Bronchial epithelial cell (primary cell): Measurements from ENCODE around the gene GSG1L. TPM values are rescaled to one million over a fixed set of nuclear protein-coding genes. Genes with fewer than 3 reads are reported as not detected.

Experiments
- DNase-seq: peaks from one replicate; pipeline ENCODE4 v3.0.0-alpha.2; 2010; ENCODE audit warnings: low read depth
- FAIRE-seq: peaks from 2 replicates; lab custom pipeline; 2011; peaks lifted over from hg19 to GRCh38; lab: Jason Lieb, UNC
- H3K27me3 ChIP-seq: 2 replicates; pipeline ENCODE4 v1.5.1; 2011; ENCODE audit warnings: low read length; ENCODE audit not compliant: control insufficient read depth, insufficient read depth
- H3K36me3 ChIP-seq: 2 replicates; pipeline ENCODE4 v1.5.1; 2011; ENCODE audit warnings: low read length; ENCODE audit not compliant: control insufficient read depth, insufficient read depth
- H3K4me3 ChIP-seq: 2 replicates; pipeline ENCODE4 v1.5.1; 2011; ENCODE audit warnings: mild to moderate bottlenecking, low read depth, low read length, control low read depth
- total RNA-seq: library from RNA; depleted of rRNA; stranded (reverse); fragments of >200 nt; gene quantifications from 2 replicates; pipeline ENCODE4 v1.2.1, GENCODE V29; 2014
- TF ChIP-seq, protein P1 (sequence below): IDR thresholded peaks from 2 replicates; pipeline ENCODE4 v1.5.1; 2011; ENCODE audit warnings: mild to moderate bottlenecking, moderate library complexity, low read length, control low read depth, inconsistent platforms; ENCODE audit not compliant: insufficient read depth, severe bottlenecking

The GSG1L gene
- total RNA-seq, 1 donor from 2014 or later, result not detected

DNA sequence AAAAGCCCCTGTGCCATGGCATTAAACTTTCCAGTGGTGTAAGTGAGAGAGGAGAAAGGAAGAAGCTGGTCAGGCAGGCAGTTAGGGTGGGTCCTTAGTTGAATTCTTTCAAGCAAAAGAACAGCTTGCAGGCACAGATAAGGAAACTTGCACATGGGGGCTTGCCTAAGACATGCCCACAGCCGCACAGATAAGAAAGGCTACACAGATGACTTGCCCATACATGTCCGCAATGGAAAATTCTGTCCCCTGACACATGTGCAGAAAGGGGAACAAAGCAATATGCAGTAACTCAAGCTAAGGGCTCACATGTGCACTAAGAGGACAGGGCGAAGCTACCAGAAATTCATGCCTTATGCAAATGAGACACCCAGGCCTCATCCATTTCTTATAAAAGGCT, 69.9 kb downstream of the GSG1L start:
- FAIRE-seq, result no peak

DNA sequence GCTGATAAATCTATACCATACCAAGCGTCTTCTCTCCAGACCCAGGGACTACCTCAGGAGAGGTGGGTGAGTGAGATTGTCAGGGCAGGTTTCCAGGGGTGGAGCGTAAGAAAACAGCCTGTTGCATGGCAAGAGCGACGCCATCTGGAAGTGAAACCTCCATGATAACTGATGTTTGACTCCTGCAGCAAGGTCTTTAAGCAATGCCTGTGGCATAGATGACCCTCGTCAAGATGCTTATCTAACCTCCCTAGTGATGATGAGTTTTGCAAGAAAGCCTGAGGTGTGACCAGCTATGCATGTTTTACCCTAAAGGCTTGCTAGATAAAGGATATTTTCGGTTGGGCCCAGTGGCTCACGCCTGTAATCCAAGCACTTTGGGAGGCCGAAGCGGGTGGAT, 71.6 kb downstream of the GSG1L start:
- Histone ChIP-seq H3K4me3 (no peak overlapping the region), H3K36me3 (no peaks in the 10 kb centered on the region), H3K27me3 (no peaks in the 10 kb centered on the region)
- DNase-seq (no peak), FAIRE-seq (no peak)
- TF ChIP-seq, protein P1, sequence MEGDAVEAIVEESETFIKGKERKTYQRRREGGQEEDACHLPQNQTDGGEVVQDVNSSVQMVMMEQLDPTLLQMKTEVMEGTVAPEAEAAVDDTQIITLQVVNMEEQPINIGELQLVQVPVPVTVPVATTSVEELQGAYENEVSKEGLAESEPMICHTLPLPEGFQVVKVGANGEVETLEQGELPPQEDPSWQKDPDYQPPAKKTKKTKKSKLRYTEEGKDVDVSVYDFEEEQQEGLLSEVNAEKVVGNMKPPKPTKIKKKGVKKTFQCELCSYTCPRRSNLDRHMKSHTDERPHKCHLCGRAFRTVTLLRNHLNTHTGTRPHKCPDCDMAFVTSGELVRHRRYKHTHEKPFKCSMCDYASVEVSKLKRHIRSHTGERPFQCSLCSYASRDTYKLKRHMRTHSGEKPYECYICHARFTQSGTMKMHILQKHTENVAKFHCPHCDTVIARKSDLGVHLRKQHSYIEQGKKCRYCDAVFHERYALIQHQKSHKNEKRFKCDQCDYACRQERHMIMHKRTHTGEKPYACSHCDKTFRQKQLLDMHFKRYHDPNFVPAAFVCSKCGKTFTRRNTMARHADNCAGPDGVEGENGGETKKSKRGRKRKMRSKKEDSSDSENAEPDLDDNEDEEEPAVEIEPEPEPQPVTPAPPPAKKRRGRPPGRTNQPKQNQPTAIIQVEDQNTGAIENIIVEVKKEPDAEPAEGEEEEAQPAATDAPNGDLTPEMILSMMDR, result no peak

More for the DNA sequence above, 69.9 kb downstream of the GSG1L start:
- H3K4me3 ChIP-seq, result no peak overlapping the region
- H3K27me3 ChIP-seq, result no peaks in the 10 kb centered on the region
- no peak for DNase-seq
- TF ChIP-seq, protein P1, result no peak
- H3K36me3 ChIP-seq, result no peaks in the 10 kb centered on the region

DNA sequence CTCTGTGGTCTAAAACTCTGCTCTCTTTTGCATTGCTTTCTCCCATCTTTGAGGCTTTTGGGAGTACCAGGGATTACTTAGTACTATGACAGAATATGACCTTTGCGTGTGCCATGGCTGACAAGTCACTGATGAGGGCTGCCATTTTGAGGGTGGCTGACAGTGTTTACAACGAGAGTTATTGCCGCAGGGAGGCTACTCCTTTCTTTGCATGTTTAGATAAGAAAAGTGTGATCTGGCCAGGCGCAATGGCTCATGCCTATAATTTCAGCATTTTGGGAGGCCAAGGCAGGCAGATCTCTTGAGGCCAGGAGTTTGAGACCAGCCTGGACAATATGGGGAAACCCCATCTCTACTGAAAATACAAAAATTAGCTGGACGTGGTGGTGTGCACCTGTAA, 77.5 kb downstream of the GSG1L start:
- Histone ChIP-seq H3K27me3 (no peaks in the 10 kb centered on the region), H3K36me3 (no peaks in the 10 kb centered on the region), H3K4me3 (no peak overlapping the region)
- TF ChIP-seq, protein P1, result no peak
- FAIRE-seq, result no peak
- DNase-seq, result no peak

DNA sequence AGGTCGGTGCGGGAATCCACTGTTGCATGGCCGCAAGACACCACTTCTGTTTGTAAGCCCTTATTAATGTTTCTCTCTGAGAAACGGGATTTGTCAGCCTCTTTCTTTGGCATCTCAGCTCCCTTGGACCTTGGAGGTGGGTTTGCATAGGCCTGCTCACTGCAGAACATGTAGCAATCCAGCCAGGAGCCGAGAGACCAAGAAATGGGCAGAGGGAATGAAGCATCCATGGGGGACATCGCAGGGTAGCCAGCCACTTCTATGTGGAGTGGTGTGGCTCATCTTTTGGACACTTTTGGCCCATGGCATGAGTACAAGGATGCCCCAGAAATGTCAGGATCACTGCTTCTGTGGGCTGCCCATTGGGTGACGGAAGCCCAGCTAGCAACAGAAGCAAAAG, 79.4 kb downstream of the GSG1L start:
- no peak for FAIRE-seq
- no peak overlapping the region for H3K4me3 ChIP-seq
- H3K36me3 ChIP-seq, result no peaks in the 10 kb centered on the region
- H3K27me3 ChIP-seq, result no peaks in the 10 kb centered on the region
- no peak for DNase-seq
- TF ChIP-seq, protein P1, result no peak

DNA sequence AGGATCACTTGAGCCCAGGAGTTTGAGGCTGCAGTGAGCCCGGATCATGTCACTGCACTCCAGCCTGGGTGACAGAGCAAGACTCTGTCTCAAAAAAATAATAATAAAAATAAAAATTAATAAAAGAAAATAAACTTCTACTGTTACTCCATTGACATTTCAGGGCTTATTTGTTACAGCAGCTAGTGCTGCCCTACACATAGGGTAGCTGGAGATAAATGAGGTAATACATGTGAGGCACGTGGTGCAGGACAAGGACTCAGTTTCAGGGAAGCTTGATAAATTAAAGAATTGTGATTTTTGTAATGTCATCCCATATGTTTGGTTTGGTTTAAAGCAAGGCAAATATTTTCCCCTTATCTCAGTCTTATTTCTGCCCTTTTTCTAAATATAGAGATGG, 80.3 kb downstream of the GSG1L start:
- DNase-seq, result no peak
- TF ChIP-seq, protein P1, result no peak
- FAIRE-seq, result no peak
- no peaks in the 10 kb centered on the region for H3K27me3 ChIP-seq
- no peaks in the 10 kb centered on the region for H3K36me3 ChIP-seq
- no peak overlapping the region for H3K4me3 ChIP-seq

DNA sequence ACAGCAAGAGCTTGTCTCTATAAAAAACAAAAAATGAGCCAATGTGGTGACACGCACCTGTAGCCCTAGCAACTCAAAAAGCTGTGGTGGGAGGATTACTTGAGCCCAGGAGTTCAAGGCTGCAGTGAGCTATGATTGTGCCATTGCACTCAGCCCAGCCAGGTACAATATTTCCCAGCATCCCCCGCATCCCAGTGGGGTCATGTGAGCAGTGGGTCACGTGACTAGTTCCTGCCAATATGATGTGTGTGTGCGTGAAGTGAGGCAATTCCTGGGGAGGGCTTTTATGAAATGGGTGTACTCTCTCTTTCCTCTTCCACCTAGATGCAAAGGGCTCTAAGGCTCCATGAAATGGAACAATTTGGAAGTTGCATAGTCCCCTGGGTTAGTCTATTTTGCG, 81.3 kb downstream of the GSG1L start:
- TF ChIP-seq, protein P1, result no peak
- H3K36me3 ChIP-seq, result no peaks in the 10 kb centered on the region
- FAIRE-seq (no peak), DNase-seq (no peak)
- H3K4me3 ChIP-seq, result no peak overlapping the region
- no peaks in the 10 kb centered on the region for H3K27me3 ChIP-seq
